HG03520 (cell line): ENCODE measurements around the gene DYNC1H1.
A peak's percentile ranks its signal among the peaks of the same experiment; 100 is the strongest.

ENCODE experiments used
- ATAC-seq: cut with Tn5 transposase; IDR thresholded peaks from one replicate; pipeline ENCODE4 v1.9.1; 2021; ENCODE audit warnings: mild to moderate bottlenecking, moderate library complexity; ENCODE audit not compliant: unreplicated experiment

DYNC1H1 gene

GRCh38 chr14:101939646-101940170, 24.7 kb upstream of the DYNC1H1 start:
- no peak for ATAC-seq

GRCh38 chr14:101944451-101944850, 19.9 kb upstream of the DYNC1H1 start:
- no peak for ATAC-seq

- no peak for ATAC-seq
These were observed 19.2 kb upstream of the DYNC1H1 start for GRCh38 chr14:101945171-101945570.

GRCh38 chr14:101947577-101947903, 16.8 kb upstream of the DYNC1H1 start:
- no peak for ATAC-seq

DNA sequence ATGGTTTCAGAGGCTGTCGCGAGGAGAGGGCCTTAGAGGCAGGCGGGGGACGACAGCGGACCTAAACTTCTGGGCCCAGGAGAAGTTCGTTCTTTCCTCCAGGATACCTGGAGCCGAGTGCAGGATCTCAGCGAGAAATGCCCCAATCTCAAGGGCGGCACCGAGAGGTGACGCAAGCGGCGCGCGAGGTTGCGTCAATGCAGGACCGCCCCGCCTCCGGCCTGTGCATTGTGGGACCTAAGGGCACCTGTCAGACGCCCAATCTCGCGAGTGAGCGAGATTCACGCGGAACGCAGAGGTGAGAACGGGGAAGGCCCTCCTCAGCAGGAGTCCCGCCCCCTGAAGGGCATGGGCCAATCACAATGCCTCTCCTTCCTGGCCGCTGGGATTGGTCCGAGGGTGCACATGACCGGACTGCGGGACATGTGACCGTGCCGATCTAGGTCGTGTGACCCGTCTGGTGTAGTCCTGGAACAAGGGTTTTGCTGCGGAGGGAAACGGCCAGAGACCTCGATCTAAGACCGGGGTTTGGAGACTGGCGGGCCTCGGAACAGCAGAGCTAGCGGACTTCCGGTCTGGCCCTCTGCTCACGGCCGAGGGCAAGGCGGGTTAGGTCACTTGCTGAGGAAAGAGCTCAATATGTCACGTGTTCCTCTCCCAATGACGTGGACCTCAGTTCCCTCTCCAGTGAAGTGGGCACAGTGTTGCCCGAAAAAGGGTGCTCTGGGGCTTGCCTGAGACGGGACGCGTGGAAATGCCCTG, 16.3 kb upstream of the DYNC1H1 start:
- peak; percentile 97 for ATAC-seq

DNA sequence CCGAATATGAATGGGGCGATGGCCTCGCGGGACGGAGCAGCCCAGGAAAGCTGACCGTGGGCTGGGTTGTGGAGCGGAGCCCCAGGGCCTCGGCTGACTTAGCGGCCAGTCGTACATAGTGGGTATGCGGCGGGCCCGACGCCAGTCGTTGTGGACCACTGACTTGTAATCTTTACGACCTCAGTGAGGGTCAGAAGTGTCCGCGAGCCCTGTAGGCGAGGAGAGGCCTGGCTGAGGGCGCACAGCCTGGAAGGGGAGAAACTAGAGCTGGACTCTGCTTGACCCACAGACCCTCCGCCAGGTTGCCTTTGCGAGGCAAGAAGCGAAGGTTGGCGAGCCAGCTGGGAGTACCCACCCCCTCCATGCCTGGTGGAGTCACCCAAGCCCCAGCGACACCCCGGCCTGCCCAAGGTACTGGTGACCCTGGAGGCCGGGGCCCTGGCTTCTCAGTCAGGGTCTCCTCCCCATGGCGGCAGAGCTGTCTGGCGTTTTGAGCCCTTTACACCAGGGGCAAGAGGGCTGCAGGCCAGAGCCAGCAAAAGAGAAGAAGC, 15.6 kb upstream of the DYNC1H1 start:
- peak; percentile 2 for ATAC-seq

DNA sequence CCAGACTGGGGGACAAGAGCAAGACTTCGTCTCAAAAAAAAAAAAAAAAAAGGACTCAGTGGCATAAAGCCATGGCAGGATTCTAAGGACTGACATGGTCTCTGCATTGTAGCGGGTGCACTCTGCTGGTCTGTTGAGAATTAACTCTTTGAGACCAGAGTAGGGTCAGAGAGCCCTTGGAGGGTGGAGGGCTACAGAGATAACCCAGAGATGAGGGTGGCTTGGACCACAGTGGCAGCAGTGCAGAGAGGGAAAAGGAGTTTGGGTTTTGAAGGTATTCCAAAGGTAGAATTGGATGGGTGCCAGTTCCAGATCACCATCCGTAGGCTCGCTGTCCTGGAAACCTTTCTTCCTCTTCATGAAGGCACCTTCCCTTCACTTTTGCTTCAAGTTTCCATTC, 14.3 kb upstream of the DYNC1H1 start:
- no peak for ATAC-seq

DNA sequence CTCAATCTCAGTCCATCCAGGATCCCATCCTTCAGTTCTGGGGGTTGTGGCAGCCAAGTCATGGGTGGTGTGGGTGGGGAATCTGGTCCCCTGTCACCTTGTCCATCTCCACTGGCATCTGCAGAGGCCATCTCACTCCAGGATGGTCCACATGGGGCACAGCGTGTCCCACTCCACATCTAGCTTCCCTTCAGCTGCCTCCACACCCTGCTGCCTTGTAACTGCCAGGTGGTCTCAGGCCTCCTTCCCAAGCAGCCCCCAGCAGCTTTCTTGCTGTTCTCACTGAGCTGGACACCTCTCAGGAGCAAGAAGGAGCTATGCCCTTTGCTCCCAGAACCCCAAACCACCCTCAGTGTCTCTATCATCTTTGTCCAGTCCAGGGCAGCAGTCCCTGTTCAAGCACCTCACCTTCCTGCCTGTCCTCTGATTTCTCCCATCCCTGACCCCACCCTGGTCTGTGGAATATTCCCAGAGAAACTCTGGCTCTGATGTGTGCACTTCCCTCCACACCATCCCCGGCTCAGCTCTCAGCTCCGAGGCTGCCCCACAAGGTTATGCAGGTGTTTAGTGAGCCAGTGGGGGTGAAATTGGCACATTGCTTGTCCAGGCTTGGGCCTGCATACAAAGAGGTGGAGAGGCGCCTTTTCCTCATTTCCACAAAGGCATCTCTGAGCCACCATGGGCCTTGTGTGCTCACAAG, 13.7 kb upstream of the DYNC1H1 start:
- ATAC-seq = no peak

DNA sequence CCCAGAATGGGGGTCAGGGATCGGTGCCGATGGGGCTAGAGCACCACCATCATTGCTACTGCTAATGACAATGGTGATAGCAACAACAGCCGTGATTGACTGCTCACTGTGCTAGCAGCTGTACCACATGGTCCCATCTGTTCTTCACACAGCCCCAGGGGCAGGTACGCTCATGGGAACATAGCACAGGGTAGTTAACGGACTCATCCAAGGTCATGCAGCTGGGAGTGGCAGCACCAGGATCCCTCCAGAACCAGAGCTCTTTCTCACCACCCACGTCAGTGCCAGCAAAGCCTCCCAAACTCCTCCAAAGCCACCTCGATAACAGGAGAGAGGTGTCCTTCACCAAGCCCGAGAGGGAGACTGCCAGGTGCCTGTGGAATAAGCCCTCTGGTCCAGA, 11.2 kb upstream of the DYNC1H1 start:
- no peak for ATAC-seq

- no peak for ATAC-seq
These were observed 9.9 kb upstream of the DYNC1H1 start for GRCh38 chr14:101954501-101954900.

DNA sequence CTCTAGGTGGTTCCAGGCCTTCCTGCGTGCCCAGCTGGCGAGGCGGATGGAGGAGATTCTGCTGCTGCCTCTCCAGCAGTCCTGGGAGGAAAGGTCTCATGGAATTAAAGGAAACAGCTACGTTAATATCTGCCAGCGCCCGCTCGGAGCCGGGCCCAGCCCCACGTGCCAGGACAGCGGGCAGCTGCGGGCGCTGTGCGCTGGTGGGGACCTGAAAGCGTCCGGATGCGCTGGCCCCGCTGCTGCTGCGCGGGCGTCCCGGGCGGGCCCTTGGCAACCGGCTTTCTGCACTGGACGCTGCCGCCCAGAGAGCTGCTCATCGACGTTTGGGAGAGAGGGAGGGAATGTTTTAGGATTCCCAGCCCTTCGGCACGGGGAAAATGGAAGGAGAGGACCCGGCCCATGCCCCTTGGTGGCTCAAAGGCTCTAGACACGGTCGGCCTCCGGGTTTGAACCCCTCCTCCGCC, 8.6 kb upstream of the DYNC1H1 start:
- ATAC-seq = no peak

GRCh38 chr14:101956179-101956885, 8.0 kb upstream of the DYNC1H1 start:
- no peak for ATAC-seq

GRCh38 chr14:101957406-101958234, 6.8 kb upstream of the DYNC1H1 start:
- ATAC-seq = no peak

GRCh38 chr14:101958418-101959180, 5.8 kb upstream of the DYNC1H1 start:
- no peak for ATAC-seq

DNA sequence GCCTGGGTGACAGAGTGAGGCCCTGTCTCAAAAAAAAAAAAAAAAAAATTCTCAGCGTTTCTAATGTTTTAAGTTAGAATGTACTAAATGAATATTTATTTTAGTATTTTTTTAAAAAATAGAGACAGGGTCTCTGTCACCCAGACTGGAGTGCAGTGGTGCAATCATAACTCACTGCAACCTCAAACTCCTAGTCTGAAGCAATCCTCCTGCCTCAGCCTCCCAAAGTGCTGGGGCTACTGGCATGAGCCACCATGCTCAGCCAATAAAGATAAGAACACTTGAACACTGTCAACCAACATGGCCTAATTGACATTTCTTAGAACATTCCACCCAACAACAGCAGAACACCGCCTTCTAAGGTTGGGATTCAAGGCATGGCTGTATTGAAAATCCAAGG, 5.1 kb upstream of the DYNC1H1 start:
- no peak for ATAC-seq

DNA sequence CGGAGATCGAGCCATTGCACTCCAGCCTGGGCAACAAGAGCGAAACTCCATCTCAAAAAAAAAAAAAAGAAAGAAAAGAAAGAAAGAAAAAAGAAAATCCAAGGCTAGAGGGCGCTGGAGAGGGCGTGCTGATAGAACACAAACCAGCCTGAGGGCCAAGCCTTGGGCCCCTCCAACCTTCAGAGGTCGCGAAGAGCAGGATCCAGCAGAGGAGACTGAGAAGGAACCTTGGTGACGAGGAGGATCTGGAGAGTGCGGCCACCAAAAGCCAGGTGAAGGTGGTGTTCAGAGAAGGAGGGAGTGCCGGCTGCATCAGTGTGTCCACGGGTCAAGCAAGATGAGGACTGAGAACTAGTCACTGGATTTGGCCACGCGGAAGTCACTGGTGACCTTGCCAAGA, 4.1 kb upstream of the DYNC1H1 start:
- ATAC-seq = no peak

DNA sequence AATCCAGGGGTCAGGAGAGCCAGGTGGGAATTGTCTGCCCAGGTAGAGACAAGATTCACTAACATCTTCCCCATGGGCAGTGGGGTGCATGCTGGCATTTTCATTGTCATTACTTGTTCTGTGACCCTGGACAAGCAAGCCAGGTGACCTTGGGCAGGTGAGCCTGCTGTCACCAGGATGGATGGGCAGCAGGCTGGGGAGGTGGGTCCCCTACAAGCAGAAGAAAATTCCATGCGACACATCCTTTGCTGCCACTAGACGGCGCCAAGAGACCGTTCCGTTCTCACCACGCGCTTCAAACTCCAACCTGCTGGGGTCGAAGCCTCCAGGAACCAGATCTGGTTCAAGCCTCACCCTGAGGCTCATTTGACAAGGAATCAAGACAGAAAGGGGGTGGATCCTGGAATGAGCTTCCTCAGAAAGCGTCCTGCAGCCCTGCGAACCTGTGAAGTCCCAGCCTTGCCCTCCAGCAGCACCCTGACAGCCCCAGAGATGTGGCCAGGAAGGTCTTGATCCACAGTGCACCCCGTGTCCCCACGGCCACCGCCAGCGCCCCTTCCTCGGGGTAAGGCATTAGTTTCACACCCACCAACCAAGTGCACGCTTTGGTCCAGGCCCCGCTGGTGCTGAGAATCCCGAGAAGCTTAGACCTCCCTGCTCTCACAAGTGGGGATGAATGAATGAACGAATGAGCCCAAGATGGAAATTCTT, 3.2 kb upstream of the DYNC1H1 start:
- no peak for ATAC-seq

DNA sequence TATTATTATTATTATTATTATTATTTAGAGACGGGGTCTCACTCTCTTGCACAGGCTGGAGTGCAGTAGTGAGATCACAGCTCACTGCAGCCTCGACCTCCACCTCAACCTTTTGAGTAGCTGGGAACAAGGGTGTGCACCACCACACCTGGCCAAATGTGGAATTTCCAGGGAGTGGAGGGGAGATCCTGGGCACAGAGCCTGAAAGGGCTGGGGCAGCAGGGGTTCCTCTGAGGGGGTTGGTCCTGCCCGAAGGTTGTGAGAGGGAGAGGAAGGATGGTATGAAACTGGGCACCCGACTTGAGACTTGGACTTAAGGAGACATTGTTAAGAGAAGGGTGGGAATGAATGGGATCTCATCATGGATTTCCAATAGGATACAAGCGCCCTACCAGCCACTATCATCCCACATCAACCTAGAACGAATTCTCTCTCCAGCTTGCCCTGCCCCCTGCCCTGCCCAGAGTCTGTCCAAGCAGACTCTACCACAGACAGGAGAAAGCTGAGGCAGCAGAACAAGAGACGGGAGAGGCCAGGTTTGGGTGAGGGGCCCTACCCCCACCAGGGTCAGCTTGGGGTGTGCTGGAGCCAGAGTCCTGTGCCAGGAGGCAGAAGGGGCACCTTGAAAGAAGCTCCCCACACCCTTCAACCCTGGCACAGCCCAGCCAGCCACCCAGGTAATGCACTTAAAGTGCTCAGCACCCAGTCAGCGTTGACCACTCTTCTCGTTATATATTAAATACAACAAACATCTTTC, 2.4 kb upstream of the DYNC1H1 start:
- ATAC-seq = no peak
